Activated CD4-positive, alpha-beta T cell treated with anti-CD3 and anti-CD28 coated beads, Interleukin-2, amount 10 ng/mL, durations not matched to agents 24 days and 14 days (primary cell): ENCODE results near the gene SBF2. TPM values are rescaled to one million over a fixed set of nuclear protein-coding genes. Genes with fewer than 3 reads are reported as not detected.
"Not testable (repeated sequence)": the region's sequence is repeated elsewhere in the genome, so short reads cannot be mapped to it uniquely, and the experiment has no call there.

Experiments used
- DNase-seq: peaks from one replicate; pipeline ENCODE4 v3.0.0; 2022
- H3K27ac Mint-ChIP-seq: one replicate; pipeline ENCODE4 v1.8.0; 2022; ENCODE audit warnings: mild to moderate bottlenecking, mixed read lengths
- H3K27me3 Mint-ChIP-seq: one replicate; pipeline ENCODE4 v1.8.0; 2022; ENCODE audit warnings: mixed read lengths
- H3K36me3 Mint-ChIP-seq: one replicate; pipeline ENCODE4 v1.8.0; 2022; ENCODE audit warnings: low read depth, mild to moderate bottlenecking, mixed read lengths
- H3K4me1 Mint-ChIP-seq: one replicate; pipeline ENCODE4 v1.8.0; 2021; ENCODE audit warnings: mixed read lengths
- H3K4me3 Mint-ChIP-seq: one replicate; pipeline ENCODE4 v1.8.0; 2022; ENCODE audit warnings: mild to moderate bottlenecking, moderate library complexity, mixed read lengths
- H3K9me3 Mint-ChIP-seq: one replicate; pipeline ENCODE4 v1.8.0; 2021; ENCODE audit warnings: mixed read lengths
- intact Hi-C: fragments of 100-400 bp; cut with micrococcal nuclease; formaldehyde crosslinking; loops from one replicate; pipeline ENCODE4 v1.15.1; 2023
- total RNA-seq: library from RNA; stranded (reverse); gene quantifications from 2 replicates; pipeline ENCODE4 v1.2.3, GENCODE V29; 2022

The SBF2 gene
- total RNA-seq, 1 donor from 2014 or later, result 9.1 TPM

- intact Hi-C loops, H3K4me3 Mint-ChIP-seq, H3K27me3 Mint-ChIP-seq, DNase-seq, H3K27ac Mint-ChIP-seq, H3K36me3 Mint-ChIP-seq, H3K4me1 Mint-ChIP-seq: not testable (repeated sequence)
- H3K9me3 Mint-ChIP-seq, result peaks cover 12% of the 10 kb centered on the region
These were observed 159.8 kb downstream of the SBF2 start for GRCh38 chr11:10134226-10134625.

- H3K9me3 Mint-ChIP-seq, result peaks cover 12% of the 10 kb centered on the region
- H3K27ac Mint-ChIP-seq, H3K27me3 Mint-ChIP-seq, H3K36me3 Mint-ChIP-seq, H3K4me1 Mint-ChIP-seq, H3K4me3 Mint-ChIP-seq, intact Hi-C loops, DNase-seq: not testable (repeated sequence)
These were observed 160.8 kb downstream of the SBF2 start for GRCh38 chr11:10133251-10133650.

- no peaks in the 10 kb centered on the region for H3K4me1 Mint-ChIP-seq
- peaks cover 10% of the 10 kb centered on the region for H3K9me3 Mint-ChIP-seq
- H3K4me3 Mint-ChIP-seq, result no peak overlapping the region
- H3K36me3 Mint-ChIP-seq, result no peaks in the 10 kb centered on the region
- H3K27me3 Mint-ChIP-seq, result no peaks in the 10 kb centered on the region
- intact Hi-C loops, result no loop called here
- H3K27ac Mint-ChIP-seq, result no peak overlapping the region
- no peak for DNase-seq
These were observed 163.1 kb downstream of the SBF2 start for GRCh38 chr11:10130875-10131274.

- DNase-seq, H3K4me1 Mint-ChIP-seq, H3K9me3 Mint-ChIP-seq, intact Hi-C loops, H3K36me3 Mint-ChIP-seq, H3K27ac Mint-ChIP-seq, H3K27me3 Mint-ChIP-seq, H3K4me3 Mint-ChIP-seq: not testable (repeated sequence)
These were observed 164.8 kb downstream of the SBF2 start for GRCh38 chr11:10129184-10129583.

DNA sequence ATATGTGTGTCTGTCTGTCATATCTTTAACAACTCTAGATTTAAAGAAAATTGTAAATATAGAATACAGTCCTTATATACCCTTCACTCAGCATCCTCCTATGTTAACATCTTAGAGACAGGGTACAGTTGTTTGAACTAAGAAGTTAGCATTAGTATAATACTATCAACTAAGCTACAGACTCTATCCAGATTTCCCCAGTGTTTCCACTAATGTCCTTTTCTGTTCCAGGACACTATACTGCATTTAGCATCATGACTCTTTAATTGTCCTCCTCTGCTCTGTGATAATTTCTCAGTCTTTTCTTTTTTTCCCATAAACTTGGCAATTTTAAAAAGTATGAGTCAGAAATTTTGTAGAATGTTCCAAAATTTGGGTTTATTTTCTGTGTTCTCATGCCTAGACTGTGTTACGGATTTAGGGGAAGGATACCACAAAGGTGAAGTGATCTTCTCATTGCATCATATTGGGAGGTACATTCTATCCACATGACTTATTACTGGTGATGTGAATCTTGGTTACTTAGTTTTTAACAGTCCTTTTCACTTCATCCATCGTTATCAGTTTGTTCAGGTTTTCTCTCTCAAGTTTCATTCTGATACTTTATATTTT is 168.4 kb downstream of the SBF2 start:
- Mint-ChIP-seq H3K27ac (no peak overlapping the region), H3K27me3 (no peaks in the 10 kb centered on the region), H3K36me3 (no peaks in the 10 kb centered on the region), H3K9me3 (no peaks in the 10 kb centered on the region), H3K4me3 (no peak overlapping the region), H3K4me1 (no peaks in the 10 kb centered on the region)
- no peak for DNase-seq
- intact Hi-C loops, result no loop called here

- Mint-ChIP-seq H3K4me1 (no peaks in the 10 kb centered on the region), H3K4me3 (no peak overlapping the region), H3K36me3 (no peaks in the 10 kb centered on the region), H3K27ac (no peak overlapping the region), H3K27me3 (no peaks in the 10 kb centered on the region), H3K9me3 (no peaks in the 10 kb centered on the region)
- intact Hi-C loops, result no loop called here
- DNase-seq, result no peak
These were observed 171.5 kb downstream of the SBF2 start for GRCh38 chr11:10122326-10123197.

DNA sequence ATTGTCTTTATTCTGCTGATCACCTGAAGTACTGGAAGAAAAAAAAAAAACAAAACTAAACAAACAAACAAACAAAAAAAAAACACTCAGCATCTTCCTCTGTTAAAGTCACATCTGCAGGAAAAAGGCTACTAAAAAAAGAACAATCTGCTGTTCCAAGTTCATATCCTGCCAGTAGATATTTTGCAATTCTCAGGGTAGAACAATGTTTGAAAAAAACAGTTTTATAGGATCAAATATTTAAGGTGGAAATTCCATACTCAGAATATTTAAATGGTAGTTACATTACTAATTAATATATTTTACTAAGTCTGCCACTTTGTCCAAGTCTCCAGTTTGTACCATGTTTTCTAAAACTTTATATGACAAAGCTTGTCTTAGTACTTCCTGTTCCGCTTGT is 175.2 kb downstream of the SBF2 start:
- Mint-ChIP-seq H3K4me3 (no peak overlapping the region), H3K27me3 (no peaks in the 10 kb centered on the region), H3K36me3 (no peaks in the 10 kb centered on the region), H3K27ac (no peak overlapping the region), H3K9me3 (no peaks in the 10 kb centered on the region), H3K4me1 (no peaks in the 10 kb centered on the region)
- intact Hi-C loops, result no loop called here
- no peak for DNase-seq

DNA sequence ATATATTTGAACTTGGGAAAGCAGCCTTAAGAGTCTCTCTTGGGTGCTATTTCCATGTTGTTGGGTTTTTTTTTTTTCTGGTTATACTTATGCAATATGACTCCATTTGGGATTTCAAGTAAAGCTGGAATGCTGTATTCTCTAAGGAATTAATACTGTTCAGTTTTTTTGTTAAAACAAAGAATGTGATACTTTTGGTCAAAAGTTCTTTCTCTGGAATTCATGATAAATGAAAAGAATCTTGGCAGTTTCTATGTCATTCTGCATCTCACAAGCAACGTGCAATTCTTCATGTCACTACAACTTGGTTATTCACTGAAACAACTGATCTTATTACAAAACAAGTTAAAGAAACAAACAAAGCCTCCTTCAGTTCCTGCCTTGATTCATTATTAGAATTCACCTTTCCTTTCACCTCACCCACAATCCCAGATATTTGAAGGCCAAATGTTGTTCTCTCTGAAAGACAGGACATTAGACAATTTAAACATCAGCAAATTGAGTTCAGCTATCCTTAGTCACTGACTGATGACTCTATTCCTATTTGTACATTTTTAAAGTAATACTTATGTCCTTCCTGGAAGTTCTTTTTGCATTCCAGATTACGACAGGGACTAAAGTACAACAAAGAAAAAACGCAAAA is 176.2 kb downstream of the SBF2 start:
- intact Hi-C loops, result no loop called here
- DNase-seq, result no peak
- no peaks in the 10 kb centered on the region for H3K27me3 Mint-ChIP-seq
- no peaks in the 10 kb centered on the region for H3K4me1 Mint-ChIP-seq
- H3K4me3 Mint-ChIP-seq, result no peak overlapping the region
- H3K9me3 Mint-ChIP-seq, result no peaks in the 10 kb centered on the region
- no peaks in the 10 kb centered on the region for H3K36me3 Mint-ChIP-seq
- no peak overlapping the region for H3K27ac Mint-ChIP-seq

DNA sequence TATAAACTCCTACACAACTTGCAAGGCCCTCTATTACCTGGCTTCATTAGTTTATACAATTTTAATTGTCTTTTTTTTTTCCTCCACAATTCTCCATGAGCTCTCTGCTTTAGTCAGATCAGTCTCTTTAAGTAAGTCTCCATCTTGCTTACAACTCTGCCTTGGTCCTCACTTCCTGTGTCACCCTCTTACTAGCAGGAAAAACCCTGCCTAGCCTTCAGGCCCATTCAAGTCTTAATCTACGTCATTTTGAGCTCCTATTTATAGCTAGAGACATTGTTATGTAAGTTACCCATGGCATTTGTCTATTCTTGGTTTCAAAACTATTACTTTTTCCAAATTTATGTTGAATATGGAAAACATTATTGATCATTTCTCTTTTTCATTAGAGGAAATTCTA is 177.4 kb downstream of the SBF2 start:
- no peaks in the 10 kb centered on the region for H3K9me3 Mint-ChIP-seq
- H3K36me3 Mint-ChIP-seq, result no peaks in the 10 kb centered on the region
- H3K4me1 Mint-ChIP-seq, result no peaks in the 10 kb centered on the region
- intact Hi-C loops, result no loop called here
- no peaks in the 10 kb centered on the region for H3K27me3 Mint-ChIP-seq
- DNase-seq, result no peak
- no peak overlapping the region for H3K4me3 Mint-ChIP-seq
- no peak overlapping the region for H3K27ac Mint-ChIP-seq

- Mint-ChIP-seq H3K36me3 (no peaks in the 10 kb centered on the region), H3K27ac (no peak overlapping the region), H3K9me3 (no peaks in the 10 kb centered on the region), H3K4me3 (no peak overlapping the region), H3K4me1 (no peaks in the 10 kb centered on the region), H3K27me3 (no peaks in the 10 kb centered on the region)
- no peak for DNase-seq
- intact Hi-C loops, result no loop called here
These were observed 179.2 kb downstream of the SBF2 start for GRCh38 chr11:10114593-10115404.

DNA sequence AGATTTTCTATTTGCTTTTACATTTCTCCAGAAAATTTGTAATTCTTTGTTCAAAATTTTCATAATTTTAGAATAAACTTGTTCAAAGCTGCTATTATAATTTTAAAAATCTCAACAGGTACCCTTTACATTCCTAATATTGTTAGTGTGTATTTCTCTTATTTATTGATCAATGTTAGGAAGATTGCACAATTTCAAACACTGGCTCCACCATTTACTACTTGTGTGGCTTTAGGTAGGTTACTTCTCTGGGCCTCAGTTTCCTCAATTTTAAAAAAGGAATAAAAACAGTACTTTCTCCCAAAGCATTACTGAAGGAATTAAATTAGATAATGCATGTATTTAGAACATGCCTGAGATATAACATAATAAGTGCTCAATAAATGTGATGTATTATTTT is 180.2 kb downstream of the SBF2 start:
- no peak overlapping the region for H3K4me3 Mint-ChIP-seq
- no peaks in the 10 kb centered on the region for H3K36me3 Mint-ChIP-seq
- H3K27ac Mint-ChIP-seq, result no peak overlapping the region
- no peaks in the 10 kb centered on the region for H3K9me3 Mint-ChIP-seq
- intact Hi-C loops, result no loop called here
- no peaks in the 10 kb centered on the region for H3K4me1 Mint-ChIP-seq
- no peaks in the 10 kb centered on the region for H3K27me3 Mint-ChIP-seq
- no peak for DNase-seq

GRCh38 chr11:10109806-10110205 is 184.2 kb downstream of the SBF2 start:
- H3K9me3 Mint-ChIP-seq, result no peaks in the 10 kb centered on the region
- no peaks in the 10 kb centered on the region for H3K27me3 Mint-ChIP-seq
- H3K27ac Mint-ChIP-seq, result no peak overlapping the region
- no peaks in the 10 kb centered on the region for H3K4me1 Mint-ChIP-seq
- no peak overlapping the region for H3K4me3 Mint-ChIP-seq
- DNase-seq, result no peak
- H3K36me3 Mint-ChIP-seq, result no peaks in the 10 kb centered on the region
- intact Hi-C loops, result no loop called here

DNA sequence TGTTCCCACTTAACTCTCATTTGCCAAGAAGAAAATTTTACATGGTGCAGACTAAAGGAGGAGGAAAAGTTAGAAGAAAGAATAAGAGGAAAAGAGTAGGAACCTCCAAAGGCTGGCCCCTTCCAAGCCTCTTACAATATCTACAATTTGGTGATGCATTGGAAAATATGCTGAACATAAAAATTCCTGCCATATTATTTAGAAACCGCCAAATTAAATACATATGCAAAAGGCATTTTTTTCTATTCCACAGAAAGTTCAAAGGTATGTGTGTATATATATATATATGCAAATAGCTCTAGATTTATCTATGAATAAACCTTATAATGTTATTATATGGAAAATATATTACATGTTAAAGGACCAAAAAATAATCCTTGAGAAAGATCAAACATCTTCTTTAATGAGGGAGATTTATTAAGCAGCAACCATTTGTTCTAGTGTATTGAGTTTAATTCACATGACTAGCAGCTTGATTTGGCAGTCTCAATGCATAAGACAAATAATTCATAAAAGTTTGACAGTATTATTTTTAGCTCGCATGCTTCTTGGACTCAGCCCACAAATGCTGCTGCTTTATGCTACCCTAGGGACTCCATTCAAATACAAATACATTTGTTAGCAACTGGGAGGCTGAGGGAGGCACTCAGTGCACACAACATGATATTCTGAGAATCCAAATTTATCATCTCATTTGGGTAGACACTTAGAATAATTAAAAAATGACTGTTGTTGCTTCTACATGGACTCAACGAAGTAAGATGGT is 184.9 kb downstream of the SBF2 start:
- intact Hi-C loops, result no loop called here
- Mint-ChIP-seq H3K9me3 (no peaks in the 10 kb centered on the region), H3K4me3 (no peak overlapping the region), H3K27me3 (no peaks in the 10 kb centered on the region), H3K27ac (no peak overlapping the region), H3K36me3 (no peaks in the 10 kb centered on the region), H3K4me1 (no peaks in the 10 kb centered on the region)
- DNase-seq, result no peak
